ENCODE data around the gene LRRTM3.

GRCh38 chr10:66877361-66877760 is 48.5 kb upstream of the LRRTM3 start:
- TF ChIP-seq EZH2 (IDR thresholded peaks at IDR 0.05; ENCODE audit: insufficient read depth, poor library complexity, severe bottlenecking) (no peak), EZH2phosphoT487 (IDR thresholded peaks at IDR 0.05; ENCODE audit: insufficient read depth, low read depth) (no peak)

All from GM23248 (cell line).